HG03575 (cell line): Measurements from ENCODE around the gene DNAJC8.

Experiments
- ATAC-seq: cut with Tn5 transposase; IDR thresholded peaks from one replicate; pipeline ENCODE4 v1.9.1; 2021; ENCODE audit not compliant: unreplicated experiment, insufficient number of reproducible peaks, low FRiP score; ENCODE audit errors: extremely low read depth

DNAJC8 gene

DNA sequence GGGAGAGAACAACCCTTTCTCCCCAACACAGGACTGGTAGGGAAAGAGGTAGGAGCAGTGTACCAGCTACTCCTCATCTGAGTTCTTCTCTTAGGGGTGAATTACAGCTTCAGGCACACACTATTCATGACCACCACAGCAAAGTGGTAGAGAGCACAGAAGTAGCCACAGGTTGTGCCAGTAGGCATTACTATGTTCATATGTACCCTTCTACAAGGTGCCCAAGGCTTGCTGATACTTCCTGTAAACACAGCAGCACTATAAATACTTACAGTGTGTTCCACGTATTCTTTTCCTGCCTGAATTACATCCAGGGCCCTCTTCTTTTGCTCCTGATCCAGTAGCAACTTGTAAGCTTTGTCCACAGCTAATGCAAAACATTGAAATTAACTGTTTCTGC, 23.1 kb downstream of the DNAJC8 start:
- ATAC-seq, result no peak

DNA sequence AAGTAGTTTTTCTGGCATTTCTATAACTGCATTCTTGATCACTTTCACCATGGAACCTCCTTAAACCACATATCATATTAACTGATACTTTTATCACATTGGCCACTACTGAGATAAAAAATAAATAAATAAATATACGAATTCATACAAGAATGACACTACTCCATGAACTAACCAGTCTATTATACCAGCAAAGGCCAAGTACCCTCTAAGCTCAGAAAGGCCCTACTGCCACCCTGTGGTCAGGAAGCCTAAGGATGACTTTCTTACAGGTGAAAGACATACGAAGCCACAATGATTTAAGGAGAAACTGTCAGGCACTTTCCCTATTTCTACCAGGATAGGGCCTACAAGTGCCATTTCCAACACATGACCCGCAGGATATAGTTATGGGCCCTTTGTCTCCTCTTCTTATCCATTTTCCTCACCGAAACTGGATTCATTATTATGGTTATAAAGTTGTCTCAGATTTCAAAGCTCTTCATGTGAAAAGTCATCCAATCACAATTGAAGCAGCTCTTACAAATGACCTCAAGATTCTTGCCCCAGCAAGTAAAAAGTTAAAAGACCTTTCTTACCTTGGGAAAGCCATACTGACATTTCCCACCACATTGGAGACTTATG, 23.9 kb downstream of the DNAJC8 start:
- ATAC-seq, result no peak

DNA sequence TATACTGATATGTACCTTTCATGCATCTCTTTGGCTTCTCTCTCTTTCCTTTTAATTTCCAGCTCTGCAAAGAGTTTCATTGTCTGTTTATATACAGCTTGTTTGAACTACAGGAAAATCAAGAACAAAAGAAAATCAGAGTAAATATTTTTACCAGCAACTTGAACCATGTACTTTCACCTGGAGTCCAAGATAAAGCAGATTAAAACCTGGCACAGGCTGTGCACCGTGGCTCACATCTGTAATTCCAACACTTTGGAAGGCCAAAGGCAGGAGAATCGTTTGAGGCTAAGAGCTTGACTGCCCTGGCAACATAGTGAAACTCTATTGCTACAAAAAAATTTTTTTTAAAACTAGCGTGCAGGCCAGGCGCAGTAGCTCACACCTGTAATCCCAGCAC, 27.6 kb downstream of the DNAJC8 start:
- ATAC-seq, result no peak

DNA sequence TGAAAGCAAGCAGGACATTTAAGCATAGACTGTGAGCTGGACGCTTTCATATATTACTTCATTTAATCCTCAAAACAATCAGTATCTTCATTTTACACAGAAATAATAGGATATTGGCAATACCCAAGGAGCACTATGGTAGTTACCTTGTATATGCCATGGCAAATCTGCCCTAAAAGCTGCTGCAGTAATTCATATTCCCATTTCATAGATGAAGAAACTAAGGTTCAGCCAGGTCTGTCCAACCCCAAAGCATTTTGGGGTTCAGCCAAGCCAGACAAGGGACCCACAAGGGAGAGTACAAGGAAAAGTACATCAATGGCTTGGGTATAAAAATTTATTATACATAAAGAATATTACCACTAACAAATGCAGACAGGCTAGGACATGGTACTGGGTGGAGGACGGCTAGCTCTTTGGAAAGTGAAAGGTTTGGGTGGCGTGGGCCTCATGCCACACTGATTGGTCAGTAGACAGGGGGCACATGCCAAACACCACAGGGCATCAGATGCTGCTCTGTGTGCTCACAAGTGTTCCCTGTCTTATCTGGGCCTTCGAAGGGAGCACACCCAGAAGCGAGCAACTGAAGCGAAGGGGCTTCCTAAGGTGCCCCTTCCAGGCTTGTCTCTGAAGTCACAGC, 32.5 kb downstream of the DNAJC8 start:
- ATAC-seq, result no peak

DNA sequence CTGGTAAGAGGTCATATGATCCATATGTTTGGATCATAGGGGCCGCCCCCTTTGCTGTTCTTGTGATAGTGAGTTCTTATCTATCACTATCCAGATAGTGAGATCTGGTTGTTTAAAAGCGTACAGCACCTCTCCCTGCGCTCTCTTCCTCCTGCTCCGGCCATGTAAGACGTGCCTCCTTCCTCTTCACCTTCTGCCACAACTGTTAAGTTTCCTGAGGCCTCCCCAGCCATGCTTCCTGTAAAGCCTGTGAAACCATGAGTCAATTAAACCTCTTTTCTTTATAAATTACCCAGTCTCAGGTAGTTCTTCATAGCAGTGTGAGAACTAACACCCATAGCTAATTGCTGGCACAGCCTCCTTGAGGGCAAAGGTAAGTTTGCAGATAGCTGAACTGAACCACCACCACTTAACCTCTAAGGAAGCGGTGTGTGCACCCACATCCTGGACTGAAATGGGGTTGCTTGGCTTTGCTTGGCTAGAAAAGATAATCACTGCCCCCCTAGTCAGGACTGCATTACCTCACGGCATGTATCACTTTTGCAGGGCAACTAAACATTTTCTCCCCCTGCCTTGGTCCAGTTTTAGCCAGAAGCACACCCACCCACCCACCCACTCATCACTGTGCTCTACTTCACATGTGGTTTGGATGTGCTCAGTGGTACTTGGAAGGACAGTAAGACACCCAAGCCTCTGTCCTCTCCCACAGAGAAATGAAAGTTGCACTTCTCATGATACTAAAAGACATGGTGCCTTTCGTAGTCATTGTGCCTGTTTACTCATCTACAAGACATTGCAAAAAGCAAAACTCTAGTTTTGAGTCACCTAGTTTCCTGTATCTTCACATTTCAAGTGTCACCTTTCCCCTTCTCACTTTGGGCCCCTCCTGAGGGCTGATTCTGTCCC, 33.2 kb downstream of the DNAJC8 start:
- peak; percentile 47 for ATAC-seq

DNA sequence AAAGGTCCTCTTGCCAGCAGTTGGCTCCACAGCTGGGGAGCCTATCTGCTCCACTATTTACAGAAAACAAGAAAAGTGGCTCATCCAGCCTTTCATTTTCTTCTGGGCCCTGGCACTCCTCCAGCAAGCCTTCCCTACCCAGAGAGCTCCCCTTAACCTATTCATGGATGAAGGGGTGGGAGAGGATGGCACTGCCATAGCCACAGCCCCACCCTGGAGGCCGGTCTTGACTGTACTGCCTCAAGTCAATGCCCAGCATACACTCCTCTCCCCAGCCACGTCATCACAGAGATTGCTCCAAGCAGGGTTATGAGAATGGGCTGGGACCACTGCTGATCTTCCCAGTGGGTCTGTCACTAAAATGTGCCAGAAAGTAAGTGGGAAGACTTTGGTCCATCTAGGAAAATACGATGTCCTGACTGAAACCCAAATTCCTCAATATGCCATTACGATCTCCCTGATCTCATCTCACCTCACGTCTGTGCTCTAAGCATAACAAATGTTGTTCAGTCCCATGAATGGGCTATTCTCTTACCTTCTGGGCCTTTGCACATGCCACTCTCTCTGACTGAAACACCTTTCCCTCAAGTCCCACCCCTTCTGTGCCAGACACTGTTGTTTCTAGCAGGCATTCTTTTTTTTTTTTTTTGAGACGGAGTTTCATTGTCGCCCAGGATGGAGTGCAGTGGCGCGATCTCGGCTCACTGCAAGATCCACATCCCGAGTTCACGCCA, 35.0 kb downstream of the DNAJC8 start:
- ATAC-seq, result no peak

DNA sequence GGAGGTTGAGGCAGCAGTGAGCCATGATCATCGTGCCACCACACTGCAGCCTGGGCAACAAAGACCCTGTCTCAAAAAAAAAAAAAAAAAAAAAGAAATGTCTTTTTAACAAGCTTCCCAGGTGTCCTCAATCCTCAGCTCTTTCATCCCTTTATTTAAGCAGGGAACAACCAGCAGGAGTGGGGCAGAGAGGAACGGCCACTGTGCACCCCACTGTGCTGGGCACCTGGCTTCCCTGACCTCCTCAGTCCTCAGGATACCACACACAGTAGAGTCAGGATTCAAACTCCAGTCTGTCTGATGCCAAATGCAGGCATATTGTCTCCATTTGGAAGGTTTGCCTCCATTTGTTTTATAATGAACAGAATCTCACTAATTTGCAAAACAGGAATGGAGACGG, 36.5 kb downstream of the DNAJC8 start:
- no peak for ATAC-seq

DNA sequence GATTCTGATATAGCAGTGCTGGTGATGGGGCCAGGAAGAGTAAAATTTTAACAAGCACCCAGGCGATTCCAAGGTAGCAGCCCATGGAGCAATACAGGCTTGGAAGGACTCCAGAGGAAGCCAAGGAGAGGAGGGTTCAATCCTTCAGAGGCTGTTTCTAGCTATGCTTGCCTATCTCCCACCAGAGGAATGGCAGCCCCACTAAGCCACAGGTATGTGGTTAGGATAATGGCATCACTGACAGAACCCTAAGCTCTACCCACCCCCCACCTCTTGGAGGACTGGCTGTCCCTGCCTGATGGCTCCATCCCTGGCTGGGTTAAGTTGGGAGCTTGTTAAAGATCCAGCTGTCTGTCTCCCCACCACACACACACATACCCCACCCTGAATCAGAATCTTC, 37.0 kb downstream of the DNAJC8 start:
- no peak for ATAC-seq

DNA sequence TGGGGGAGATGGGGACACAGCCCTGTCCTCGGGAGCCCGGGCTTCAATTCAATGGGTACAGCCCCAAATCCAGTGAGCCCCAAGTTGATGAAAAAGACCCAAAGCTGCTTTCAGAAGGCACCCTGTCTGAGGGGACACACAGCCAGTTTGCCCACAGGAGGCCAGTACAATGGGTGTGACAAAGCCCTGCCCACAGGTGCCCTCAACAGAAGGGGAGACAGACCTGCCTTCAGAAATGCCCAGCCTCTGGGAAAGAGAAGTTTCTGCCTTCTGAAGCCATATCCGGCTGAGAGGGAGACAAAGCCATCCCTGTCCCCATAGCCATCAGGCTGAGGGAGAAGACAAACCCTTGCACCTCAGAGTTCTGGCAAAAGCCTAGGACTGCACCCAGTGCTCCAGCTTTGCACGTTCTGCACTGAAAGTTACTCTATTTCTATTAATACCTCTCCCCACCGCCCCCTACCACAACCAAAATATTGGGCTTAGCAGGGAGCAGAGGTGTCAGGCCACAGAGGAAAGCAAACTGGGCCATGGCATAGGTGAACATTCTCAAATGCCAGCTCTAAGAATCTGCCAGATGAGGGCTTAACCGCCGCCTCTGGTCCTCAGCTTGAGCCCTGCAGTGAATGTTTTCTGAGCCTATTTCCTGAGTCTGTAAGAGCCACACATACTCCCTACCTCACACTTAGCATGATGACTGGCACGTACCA, 38.3 kb downstream of the DNAJC8 start:
- ATAC-seq, result no peak

DNA sequence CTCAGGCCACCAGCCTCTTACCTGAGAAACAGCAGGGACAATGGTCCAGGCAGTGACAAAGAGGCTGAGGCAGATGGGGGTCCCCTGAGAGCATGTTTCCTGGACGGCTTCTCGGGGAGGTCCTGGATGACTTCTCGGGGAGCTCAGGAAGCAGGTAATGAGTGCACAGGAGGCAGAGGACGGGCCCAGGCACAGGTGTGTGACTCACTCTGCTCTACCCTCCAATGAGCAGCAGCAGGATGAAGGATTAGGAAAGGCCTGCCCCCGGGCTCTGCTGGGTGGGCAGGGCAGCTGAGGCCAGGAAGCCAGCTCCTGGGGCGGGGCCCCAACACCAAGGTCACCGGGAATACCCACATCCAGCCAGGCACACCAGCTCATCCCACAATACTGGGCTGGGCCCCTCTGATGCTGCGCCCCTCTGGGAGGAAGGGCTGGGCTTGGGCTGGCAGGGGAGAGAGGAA, 39.1 kb downstream of the DNAJC8 start:
- no peak for ATAC-seq

DNA sequence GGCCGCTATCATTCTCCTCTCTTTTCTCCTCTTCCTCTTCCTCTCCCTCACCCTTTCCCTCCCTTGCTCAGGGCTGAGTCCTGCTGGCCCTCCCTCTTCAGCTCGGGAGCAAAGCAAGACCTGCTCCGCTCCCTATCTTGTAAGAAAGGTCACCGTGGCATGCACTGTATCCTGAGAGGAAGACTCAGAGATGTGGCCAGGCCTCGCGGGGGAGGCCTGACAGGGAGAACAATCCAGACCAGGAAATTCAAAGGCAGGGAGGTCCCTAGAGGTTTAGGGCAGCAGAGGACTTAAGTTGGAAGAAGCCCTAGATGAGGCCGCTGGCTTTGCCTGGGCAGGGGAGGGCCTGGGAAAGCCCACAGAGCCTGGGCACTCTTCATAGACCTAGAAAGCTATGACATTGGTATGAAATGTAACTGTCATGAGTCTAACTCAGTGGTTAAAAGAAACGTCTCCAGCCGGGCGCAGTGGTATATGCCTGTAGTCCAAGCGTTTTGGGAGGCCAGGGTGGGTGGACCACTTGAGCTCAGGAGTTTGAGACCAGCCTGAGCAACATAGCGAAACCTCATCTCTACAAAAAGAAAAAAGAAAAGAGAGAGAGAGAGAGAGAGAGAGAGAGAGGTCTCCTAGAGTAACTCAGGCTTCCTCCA, 41.7 kb downstream of the DNAJC8 start:
- ATAC-seq, result no peak

DNA sequence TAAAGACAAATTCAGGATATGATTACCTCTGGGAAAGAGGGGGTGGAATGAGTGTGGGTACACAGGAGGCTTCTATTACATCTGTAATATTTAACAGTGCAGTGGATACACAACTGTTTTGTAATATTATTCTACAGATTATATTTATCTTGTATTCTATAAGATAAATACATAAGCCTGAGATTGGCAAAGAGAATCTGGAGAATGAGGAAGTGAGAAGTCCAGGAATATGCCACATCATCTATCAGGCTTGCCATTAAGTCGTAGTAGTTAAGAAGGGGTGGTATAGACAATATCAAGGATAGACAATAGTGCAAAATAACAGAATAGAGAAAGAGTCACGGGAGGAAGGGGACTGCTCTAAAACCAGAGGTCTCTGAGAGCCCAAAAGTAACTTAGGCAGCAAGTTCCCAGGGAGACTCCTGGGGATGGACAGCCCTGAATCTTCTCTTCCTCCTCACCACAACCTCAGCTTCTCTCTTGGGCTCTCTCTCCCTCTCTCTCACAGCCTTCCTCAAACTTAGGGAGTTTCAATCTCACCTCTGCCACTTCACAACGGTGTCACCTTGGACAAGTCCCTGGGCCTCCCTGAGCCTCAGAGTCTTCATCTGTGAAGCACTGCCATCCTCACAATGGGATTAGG, 42.4 kb downstream of the DNAJC8 start:
- ATAC-seq, result no peak

DNA sequence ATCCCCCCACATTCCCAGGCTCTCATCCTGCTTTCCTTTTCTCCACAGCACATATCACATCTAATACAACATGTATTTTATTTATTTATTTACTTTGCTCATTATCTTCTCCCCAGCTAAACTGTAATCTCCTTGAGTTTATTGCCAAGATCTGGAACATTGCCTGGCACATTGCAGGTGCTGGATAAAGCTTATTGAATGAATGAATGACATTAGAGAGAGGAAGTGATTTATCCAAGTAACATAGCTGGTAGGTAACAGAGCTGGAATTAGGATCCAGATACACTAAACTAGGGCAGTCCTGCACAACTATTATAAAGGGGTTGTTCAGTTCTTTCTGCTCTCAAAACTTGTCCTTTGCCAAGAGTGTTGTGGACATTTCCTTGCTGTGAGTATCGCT, 47.8 kb downstream of the DNAJC8 start:
- ATAC-seq, result no peak

DNA sequence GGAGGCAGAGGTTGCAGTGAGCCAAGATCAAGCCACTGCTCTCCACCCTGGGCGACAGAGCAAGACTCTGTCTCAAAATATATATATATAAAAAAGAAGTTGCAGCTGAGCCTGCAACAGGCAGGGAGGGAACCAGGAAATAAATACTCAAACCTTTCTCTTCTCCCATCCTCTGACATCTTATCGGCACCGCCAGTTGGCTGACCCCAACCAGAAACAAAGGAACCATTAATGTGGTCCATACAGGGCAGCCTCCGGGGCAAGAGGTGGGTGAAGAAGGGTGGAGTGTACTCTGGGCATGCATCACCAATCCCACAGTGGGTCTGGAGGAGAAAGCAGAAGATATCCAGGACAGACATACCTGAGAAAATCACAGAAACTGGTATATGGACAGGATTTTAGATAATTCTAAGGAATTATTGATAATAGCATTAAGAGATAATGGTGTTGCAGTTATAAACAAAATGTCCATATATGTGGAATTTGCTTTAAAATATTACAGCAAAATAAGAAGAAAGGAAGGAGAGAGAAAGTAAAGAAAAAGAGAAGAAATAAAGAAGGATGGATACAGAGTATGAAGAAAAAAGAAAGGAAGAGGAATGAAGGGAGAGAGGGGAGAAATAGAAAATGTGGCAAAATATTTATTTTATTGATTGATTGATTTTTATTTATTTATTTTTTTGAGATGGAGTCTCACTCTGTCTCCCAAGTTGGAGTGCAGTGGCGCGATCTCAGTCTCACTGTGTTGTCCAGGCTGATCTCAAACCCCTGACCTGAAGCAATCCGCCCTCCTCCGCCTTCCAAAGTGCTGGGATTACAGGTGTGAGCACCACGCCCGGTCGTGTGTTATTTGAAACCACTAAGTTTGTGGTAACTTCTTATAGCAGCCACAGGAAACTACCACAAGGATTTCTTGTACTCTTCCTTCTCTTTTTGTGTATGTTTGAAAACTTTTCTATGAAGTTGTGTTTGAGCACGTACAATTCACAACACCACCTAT, 52.2 kb downstream of the DNAJC8 start:
- no peak for ATAC-seq

DNA sequence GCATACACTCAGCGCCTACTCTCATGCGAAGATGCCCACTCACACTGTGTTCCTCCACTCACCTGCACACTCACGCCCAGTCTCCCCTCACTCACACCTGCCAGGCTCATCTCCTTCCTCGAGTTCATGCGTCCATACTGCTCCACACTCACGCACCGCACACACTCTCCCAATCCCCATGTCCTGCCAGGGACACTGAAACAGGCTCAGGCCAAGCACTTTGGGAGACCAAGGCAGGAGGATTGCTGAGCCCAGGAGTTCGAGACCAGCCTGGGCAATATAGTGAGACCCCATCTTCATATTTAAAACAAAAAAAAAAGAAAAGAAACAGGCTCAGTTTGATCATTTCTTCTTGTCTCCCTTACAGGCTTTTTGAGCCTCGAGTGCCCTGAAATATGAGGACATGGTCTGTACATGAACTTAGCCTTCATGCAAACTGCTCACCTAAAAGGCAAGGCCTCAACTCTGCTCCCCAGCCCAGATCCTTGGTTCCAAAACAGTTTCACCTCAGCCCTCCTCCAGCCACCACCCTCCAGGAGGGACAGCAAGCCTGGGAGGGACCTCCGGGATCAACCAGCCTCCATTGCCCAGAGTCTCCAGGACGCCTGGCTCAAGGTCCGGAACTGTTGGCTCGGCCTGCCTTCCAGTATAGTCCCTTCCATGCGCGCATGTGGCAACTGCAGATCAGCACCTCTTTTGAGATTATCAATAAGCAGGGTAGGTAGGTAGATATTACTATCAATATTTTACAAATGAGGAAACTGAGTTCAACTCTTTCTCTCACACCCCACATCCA, 53.9 kb downstream of the DNAJC8 start:
- no peak for ATAC-seq
